Muscle layer of duodenum (tissue), 2 donors: ENCODE results near the gene CCDC17.

ENCODE experiments used
- H3K27ac ChIP-seq: one replicate; pipeline ENCODE4 v1.7.0; 2013; ENCODE audit warnings: mild to moderate bottlenecking, low read length
- H3K27me3 ChIP-seq: one replicate; pipeline ENCODE4 v1.7.0; 2013; ENCODE audit warnings: low read depth, mild to moderate bottlenecking, control low read depth, low read length
- H3K36me3 ChIP-seq, 2 donors: one replicate each; pipeline ENCODE4 v1.7.0; 2013; ENCODE audit warnings: low read length in 2 of 2, control low read depth in 1 of 2, mild to moderate bottlenecking in 1 of 2; ENCODE audit not compliant: insufficient read depth in 2 of 2, control insufficient read depth in 1 of 2
- H3K4me1 ChIP-seq, 2 donors: one replicate each; pipeline ENCODE4 v1.7.0; 2013; ENCODE audit warnings: low read length in 2 of 2, mild to moderate bottlenecking in 2 of 2, control low read depth in 1 of 2, moderate library complexity in 1 of 2; ENCODE audit not compliant: insufficient read depth in 2 of 2, control insufficient read depth in 1 of 2
- H3K4me3 ChIP-seq, 2 donors: one replicate each; pipeline ENCODE4 v1.7.0; 2013; ENCODE audit warnings: low read length in 2 of 2, low read depth in 1 of 2, mild to moderate bottlenecking in 1 of 2
- H3K9me3 ChIP-seq, 2 donors: one replicate each; pipeline ENCODE4 v1.7.0; 2013; ENCODE audit warnings: low read length in 2 of 2, control low read depth in 1 of 2, mild to moderate bottlenecking in 1 of 2; ENCODE audit not compliant: control insufficient read depth in 1 of 2
- donor health status: healthy.

Gene CCDC17

DNA sequence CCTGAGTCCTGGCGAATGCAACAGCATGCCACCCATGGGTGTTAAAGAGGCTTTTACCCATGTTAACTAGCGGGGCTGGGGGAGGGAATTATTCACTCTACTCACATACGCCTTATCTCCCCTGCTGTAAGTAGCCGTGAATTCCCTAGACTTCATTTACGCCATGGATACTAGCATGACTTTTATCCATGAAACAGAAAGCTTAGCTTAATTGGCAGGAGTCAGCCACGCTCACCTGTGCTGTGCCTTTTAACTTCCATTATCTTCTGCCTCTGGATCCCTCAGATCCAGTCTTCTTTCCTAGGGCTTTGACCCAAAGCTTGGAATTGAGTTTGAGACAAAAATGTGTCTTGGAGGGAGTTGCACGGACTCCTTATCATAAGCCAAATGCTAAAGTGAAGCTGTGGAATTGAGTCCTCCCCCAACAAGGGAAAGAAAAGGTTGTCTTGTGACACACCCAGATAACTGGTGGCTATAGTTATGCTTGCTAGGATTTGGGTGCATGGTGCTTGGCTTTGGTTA, 49.7 kb downstream of the CCDC17 start:
- H3K4me3 ChIP-seq = no peak overlapping the region
- H3K27me3 ChIP-seq = no peaks in the 10 kb centered on the region
- H3K36me3 ChIP-seq = peaks cover 1 to 7% of the 10 kb centered on the region in 2 donors
- no peaks in the 10 kb centered on the region for H3K4me1 ChIP-seq
- H3K9me3 ChIP-seq = no peaks in the 10 kb centered on the region
- H3K27ac ChIP-seq = no peak overlapping the region

DNA sequence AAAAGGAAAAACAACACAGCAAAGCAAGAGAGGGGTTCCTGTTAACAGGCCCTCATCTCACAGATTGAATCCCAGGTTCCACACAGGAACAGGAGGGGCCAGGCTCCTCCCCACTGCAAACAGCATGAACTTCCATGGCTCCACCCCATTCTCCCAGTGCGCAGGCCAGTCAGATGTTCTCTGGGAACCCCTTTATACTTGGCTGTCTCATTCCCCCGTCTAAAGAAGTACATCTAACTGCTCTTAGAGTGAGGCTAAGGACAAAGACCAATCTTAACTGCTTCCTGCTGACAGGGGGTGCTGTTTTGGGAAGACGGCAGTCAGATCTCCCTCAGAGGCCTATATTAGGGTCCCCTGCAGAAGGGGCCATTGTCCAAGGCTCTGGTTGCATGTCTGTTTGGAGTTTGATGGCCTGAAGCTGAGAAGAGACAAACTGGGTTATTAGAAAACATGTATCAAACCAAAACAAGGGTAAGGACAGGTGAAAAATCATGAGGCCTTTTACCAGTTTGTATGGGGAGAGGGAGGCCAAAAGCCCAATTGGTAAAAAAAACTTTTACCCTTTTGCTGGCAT, 50.5 kb downstream of the CCDC17 start:
- Histone ChIP-seq H3K27ac (no peak overlapping the region), H3K9me3 (no peaks in the 10 kb centered on the region), H3K4me3 (no peak overlapping the region), H3K4me1 (no peaks in the 10 kb centered on the region), H3K27me3 (no peaks in the 10 kb centered on the region), H3K36me3 (peaks cover 10 to 15% of the 10 kb centered on the region in 2 donors)

DNA sequence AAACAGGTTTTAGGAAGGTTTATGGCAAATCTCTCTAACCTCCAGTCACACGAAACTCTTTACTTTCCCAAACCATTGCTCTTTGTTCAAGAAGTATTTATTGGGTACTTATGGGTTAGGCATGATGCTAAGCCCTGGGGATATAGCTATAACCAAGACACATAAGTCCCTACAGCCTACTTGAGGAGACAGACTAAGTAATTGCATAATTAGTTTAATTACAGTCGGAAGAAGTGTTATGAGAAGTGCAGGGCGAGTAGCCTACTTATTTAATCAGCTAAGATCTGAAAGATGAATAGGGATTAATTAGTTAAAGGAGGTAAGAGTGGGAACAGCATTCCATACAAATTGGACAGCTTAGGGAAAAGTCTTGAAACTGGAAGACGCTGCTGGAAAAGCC, 53.2 kb downstream of the CCDC17 start:
- Histone ChIP-seq H3K36me3 (peaks cover 24 to 34% of the 10 kb centered on the region in 2 donors), H3K9me3 (no peaks in the 10 kb centered on the region)

More for the DNA sequence above, 53.2 kb downstream of the CCDC17 start:
- Histone ChIP-seq H3K27me3 (no peaks in the 10 kb centered on the region), H3K4me1 (peaks cover 0 to 11% of the 10 kb centered on the region in 2 donors), H3K27ac (no peak overlapping the region), H3K4me3 (no peak overlapping the region)
